OCI-LY7 (cell line): ENCODE measurements around the gene TMC5. TPM values are rescaled to one million over a fixed set of nuclear protein-coding genes. Genes with fewer than 3 reads are reported as not detected.

ENCODE experiments used
- BruUV-seq: library from RNA; stranded (reverse); fragments of 400-500 nt; replicated peaks from 2 replicates; lab custom pipeline; 2021; lab: Mats Ljungman, UMichigan
- CTCF ChIA-PET: fragments of 300-600 bp; sonication (Branson Sonifier 250); formaldehyde crosslinking; loops from one replicate; lab custom pipeline; 2022; ENCODE audit warnings: antibody characterized with exemption; ENCODE audit not compliant: unreplicated experiment; lab: Charles Lee
- POLR2A ChIA-PET: fragments of 300-600 bp; sonication (Branson Sonifier 250); formaldehyde crosslinking; loops from one replicate; lab custom pipeline; 2022; ENCODE audit warnings: antibody characterized with exemption; lab: Charles Lee
- DNase-seq: peaks from one replicate; pipeline ENCODE4 v3.0.0-alpha.2; 2015; ENCODE audit warnings: low spot score
- H2AFZ ChIP-seq: fragments of 200-600 bp; sonication (generic), shearing (Covaris generic); 2 replicates; pipeline ENCODE4 v1.6.1; 2014; ENCODE audit warnings: mild to moderate bottlenecking, antibody characterized with exemption, low read length, moderate library complexity
- H3K27ac ChIP-seq: fragments of 200-600 bp; sonication (generic); 2 replicates; pipeline ENCODE4 v1.5.1; 2014; ENCODE audit warnings: mixed run types, low read depth, mild to moderate bottlenecking, moderate library complexity, low read length, inconsistent platforms; ENCODE audit not compliant: poor library complexity, severe bottlenecking
- H3K36me3 ChIP-seq: fragments of 200-600 bp; sonication (generic); 2 replicates; pipeline ENCODE4 v1.6.1; 2014; ENCODE audit warnings: mild to moderate bottlenecking, antibody characterized with exemption, low read length, moderate library complexity, mixed read lengths; ENCODE audit not compliant: insufficient read depth
- H3K4me1 ChIP-seq: fragments of 200-600 bp; sonication (generic); 2 replicates; pipeline ENCODE4 v1.5.1; 2014; ENCODE audit warnings: mild to moderate bottlenecking, low read length; ENCODE audit not compliant: insufficient read depth, poor library complexity, severe bottlenecking
- H3K4me2 ChIP-seq: fragments of 200-600 bp; sonication (generic); 2 replicates; pipeline ENCODE4 v1.6.1; 2014; ENCODE audit warnings: mild to moderate bottlenecking, low read length
- H3K4me3 ChIP-seq: fragments of 200-600 bp; sonication (generic); 2 replicates; pipeline ENCODE4 v1.5.1; 2014; ENCODE audit warnings: mild to moderate bottlenecking, low read depth, low read length; ENCODE audit not compliant: poor library complexity, severe bottlenecking
- H3K79me2 ChIP-seq: fragments of 200-600 bp; sonication (generic); 2 replicates; pipeline ENCODE4 v1.6.1; 2016; ENCODE audit warnings: low read depth, mild to moderate bottlenecking, low read length, moderate library complexity, mixed read lengths; ENCODE audit not compliant: insufficient read depth
- H3K9me2 ChIP-seq: fragments of 200-600 bp; sonication (generic); 2 replicates; pipeline ENCODE4 v1.6.1; 2016; ENCODE audit warnings: mild to moderate bottlenecking, low read length, mixed read lengths; ENCODE audit not compliant: insufficient read depth
- H3K9me3 ChIP-seq: fragments of 200-600 bp; sonication (generic); 2 replicates; pipeline ENCODE4 v1.6.1; 2014; ENCODE audit warnings: mild to moderate bottlenecking, mixed run types, low read length, mixed read lengths
- H4K20me1 ChIP-seq: fragments of 200-600 bp; sonication (generic); 2 replicates; pipeline ENCODE4 v1.6.1; 2014; ENCODE audit warnings: mild to moderate bottlenecking, antibody characterized with exemption, low read length, moderate library complexity, mixed read lengths; ENCODE audit not compliant: insufficient read depth
- EZH2phosphoT487 ChIP-seq: fragments of 200-600 bp; sonication (generic); IDR thresholded peaks from 2 replicates; pipeline ENCODE4 v1.6.1; 2018; ENCODE audit warnings: low read depth, borderline replicate concordance, mild to moderate bottlenecking, mixed run types, antibody characterized with exemption, low read length, moderate library complexity, mixed read lengths
- intact Hi-C: fragments of 100-400 bp; cut with micrococcal nuclease; formaldehyde crosslinking; loops from one replicate; pipeline ENCODE4 v1.10.0; 2022; ENCODE audit not compliant: unreplicated experiment
- total RNA-seq, 2 experiments: library from RNA; depleted of rRNA in 1 of 2; stranded (reverse); fragments of >200 nt in 1 of 2; shearing (Covaris generic) in 1 of 2; gene quantifications; 2 replicates each; pipeline ENCODE4 v1.2.3, GENCODE V29; 2014 to 2022
- TF ChIP-seq, protein P1 (sequence below): fragments of 200-600 bp; sonication (generic); conservative IDR thresholded peaks from 2 replicates; pipeline ENCODE4 v1.5.1; 2014; ENCODE audit warnings: mild to moderate bottlenecking, antibody characterized with exemption, low read length, moderate library complexity, mixed read lengths

TMC5 gene
- total RNA-seq, 2 experiments from 2014 or later, result not detected

DNA sequence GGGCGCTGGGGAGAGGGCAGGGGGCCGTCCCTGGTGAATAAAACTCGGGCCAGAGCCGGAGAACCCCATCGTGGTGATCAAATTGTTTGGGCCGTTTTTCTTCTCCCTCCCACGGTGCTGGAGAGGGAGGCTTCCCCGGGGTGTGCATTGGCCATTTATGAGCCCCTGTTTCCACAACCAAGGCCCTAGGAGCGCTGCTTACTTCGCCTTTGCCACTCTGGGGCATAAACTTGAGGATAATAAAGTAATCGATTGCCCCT is 106.6 kb downstream of the TMC5 start:
- H3K4me2 ChIP-seq, result peak overlapping the region; percentile 95
- peak overlapping the region; percentile 56 for H3K27ac ChIP-seq
- peaks cover 65% of the 10 kb centered on the region for H3K79me2 ChIP-seq
- no peaks in the 10 kb centered on the region; the same call in 1 of the 2 replicates for H4K20me1 ChIP-seq
- H3K36me3 ChIP-seq, result peaks cover 28% of the 10 kb centered on the region
- intact Hi-C loops, result loop anchor here (5.0 kb wide), 2 partner anchors 312 to 457 kb away; partner anchors contain the start of gene COQ7
- BruUV-seq, result no TSS peak
- ChIA-PET CTCF (interaction anchor here (0.6 kb wide), 1 partner anchor 31 kb away, joined by 3 read pairs; the partner anchor contains the start of gene VPS35L), POLR2A (interaction anchor here (1.4 to 3.7 kb wide), 2 partner anchors 18 to 31 kb away, joined by 3 to 26 read pairs; partner anchors contain the start of gene VPS35L)
- H3K4me3 ChIP-seq, result peak overlapping the region; percentile 96
- DNase-seq, result no peak
- H3K9me2 ChIP-seq, result no peaks in the 10 kb centered on the region
- peaks cover 49% of the 10 kb centered on the region for H3K4me1 ChIP-seq
- H2AFZ ChIP-seq, result peak overlapping the region; percentile 65
- TF ChIP-seq, protein P1, sequence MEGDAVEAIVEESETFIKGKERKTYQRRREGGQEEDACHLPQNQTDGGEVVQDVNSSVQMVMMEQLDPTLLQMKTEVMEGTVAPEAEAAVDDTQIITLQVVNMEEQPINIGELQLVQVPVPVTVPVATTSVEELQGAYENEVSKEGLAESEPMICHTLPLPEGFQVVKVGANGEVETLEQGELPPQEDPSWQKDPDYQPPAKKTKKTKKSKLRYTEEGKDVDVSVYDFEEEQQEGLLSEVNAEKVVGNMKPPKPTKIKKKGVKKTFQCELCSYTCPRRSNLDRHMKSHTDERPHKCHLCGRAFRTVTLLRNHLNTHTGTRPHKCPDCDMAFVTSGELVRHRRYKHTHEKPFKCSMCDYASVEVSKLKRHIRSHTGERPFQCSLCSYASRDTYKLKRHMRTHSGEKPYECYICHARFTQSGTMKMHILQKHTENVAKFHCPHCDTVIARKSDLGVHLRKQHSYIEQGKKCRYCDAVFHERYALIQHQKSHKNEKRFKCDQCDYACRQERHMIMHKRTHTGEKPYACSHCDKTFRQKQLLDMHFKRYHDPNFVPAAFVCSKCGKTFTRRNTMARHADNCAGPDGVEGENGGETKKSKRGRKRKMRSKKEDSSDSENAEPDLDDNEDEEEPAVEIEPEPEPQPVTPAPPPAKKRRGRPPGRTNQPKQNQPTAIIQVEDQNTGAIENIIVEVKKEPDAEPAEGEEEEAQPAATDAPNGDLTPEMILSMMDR, result no peak
- no peak for TF ChIP-seq EZH2phosphoT487
- H3K9me3 ChIP-seq, result no peaks in the 10 kb centered on the region

DNA sequence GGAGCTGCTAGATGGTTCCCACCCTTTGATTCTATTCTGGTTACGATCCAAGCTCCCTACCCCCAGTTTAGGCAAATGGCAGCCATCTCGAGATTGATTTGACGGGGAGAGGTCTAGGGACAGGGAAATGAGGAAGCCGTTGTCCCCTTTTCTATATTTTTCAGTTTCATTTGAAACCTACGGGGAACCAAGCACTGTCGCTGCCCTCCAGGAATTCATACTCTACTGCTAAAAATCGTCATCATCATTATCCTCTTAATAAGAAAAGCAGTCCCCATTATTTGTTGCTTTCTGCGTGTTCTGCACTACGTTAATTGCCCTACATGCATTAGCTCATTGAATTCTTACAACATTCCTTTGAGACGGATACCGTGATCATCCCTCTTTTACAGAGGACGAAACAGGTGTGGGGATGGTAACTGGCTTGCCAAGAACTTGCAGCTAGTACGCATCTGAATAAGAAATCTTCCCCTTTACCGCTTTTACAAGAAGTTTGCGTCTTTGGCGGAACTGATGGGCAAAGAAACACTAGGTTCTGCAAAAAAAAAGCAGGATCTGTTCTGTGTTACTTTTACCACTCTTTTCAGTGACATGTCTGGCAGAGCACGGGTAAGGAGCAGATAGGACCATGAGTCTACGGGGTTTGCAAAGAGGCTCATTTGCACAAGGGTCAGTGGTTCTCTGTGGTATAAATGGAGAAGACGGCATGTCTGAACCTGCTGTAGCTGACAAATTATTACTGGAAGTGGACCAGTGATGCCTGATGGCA is 107.1 kb downstream of the TMC5 start:
- no peaks in the 10 kb centered on the region for H3K9me3 ChIP-seq
- no TSS peak for BruUV-seq
- peaks cover 60% of the 10 kb centered on the region for H3K79me2 ChIP-seq
- no peaks in the 10 kb centered on the region for H3K9me2 ChIP-seq
- H3K4me2 ChIP-seq, result peak overlapping the region; percentile 95
- H3K4me3 ChIP-seq, result peak overlapping the region; percentile 96
- peak overlapping the region; percentile 56 for H3K27ac ChIP-seq
- peak overlapping the region; percentile 65 for H2AFZ ChIP-seq
- POLR2A ChIA-PET, result interaction anchor here (1.4 to 3.7 kb wide), 3 partner anchors 9 to 31 kb away, joined by 3 to 26 read pairs (median 3); partner anchors contain the start of gene VPS35L
- H4K20me1 ChIP-seq, result no peaks in the 10 kb centered on the region; the same call in 1 of the 2 replicates
- intact Hi-C loops, result loop anchor here (5.0 kb wide), 2 partner anchors 312 to 457 kb away; partner anchors contain the start of gene COQ7
- CTCF ChIA-PET, result interaction anchor here (0.6 kb wide), 1 partner anchor 31 kb away, joined by 3 read pairs; the partner anchor contains the start of gene VPS35L
- peaks cover 43% of the 10 kb centered on the region for H3K4me1 ChIP-seq
- peaks cover 33% of the 10 kb centered on the region for H3K36me3 ChIP-seq
- TF ChIP-seq, protein P1, result no peak
- no peak for TF ChIP-seq EZH2phosphoT487
- peak; percentile 33 for DNase-seq

DNA sequence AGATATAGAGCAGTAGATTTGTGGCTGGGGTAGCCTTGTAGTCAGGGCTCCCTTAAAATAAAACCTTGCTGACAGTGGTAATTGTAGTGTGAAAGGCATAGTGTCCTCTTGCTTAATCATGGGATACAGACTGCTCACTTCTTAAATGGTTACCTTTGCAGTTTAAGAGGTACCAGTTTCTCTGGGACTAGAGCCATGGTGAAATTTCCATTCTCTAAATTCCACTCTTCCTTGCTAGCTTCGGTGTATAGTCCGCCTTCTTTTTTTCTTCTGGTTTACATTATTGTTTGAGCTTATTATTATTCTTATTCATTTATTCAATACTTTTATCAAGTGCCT is 107.7 kb downstream of the TMC5 start:
- ChIA-PET CTCF (no interaction called here), POLR2A (interaction anchor here (1.0 to 3.7 kb wide), 3 partner anchors 8 to 30 kb away, joined by 3 to 26 read pairs (median 4); partner anchors contain the start of gene VPS35L)
- BruUV-seq, result no TSS peak
- Histone ChIP-seq H3K36me3 (peaks cover 38% of the 10 kb centered on the region), H3K9me2 (no peaks in the 10 kb centered on the region), H3K4me1 (peaks cover 38% of the 10 kb centered on the region), H3K9me3 (no peaks in the 10 kb centered on the region), H3K4me3 (peak overlapping the region; percentile 96), H3K4me2 (peak overlapping the region; percentile 95), H4K20me1 (no peaks in the 10 kb centered on the region; the same call in 1 of the 2 replicates), H2AFZ (0 out of 2 replicates have a peak overlapping the region, but pooled peaks have one; percentile 65), H3K27ac (peak overlapping the region; percentile 56), H3K79me2 (peaks cover 54% of the 10 kb centered on the region)
- TF ChIP-seq EZH2phosphoT487, result no peak
- TF ChIP-seq, protein P1, result no peak
- DNase-seq, result no peak
- intact Hi-C loops, result no loop called here
